ENCODE results near the gene AKAP6.

Gene AKAP6

GRCh38 chr14:32808644-32809043 lies 479.5 kb downstream of the AKAP6 start:
- no peak overlapping the region for H3K4me2 ChIP-seq (ENCODE audit: low read length)
- H3K9ac ChIP-seq: no peak overlapping the region
- H3K27ac ChIP-seq: no peak overlapping the region
- TF ChIP-seq, protein P1, sequence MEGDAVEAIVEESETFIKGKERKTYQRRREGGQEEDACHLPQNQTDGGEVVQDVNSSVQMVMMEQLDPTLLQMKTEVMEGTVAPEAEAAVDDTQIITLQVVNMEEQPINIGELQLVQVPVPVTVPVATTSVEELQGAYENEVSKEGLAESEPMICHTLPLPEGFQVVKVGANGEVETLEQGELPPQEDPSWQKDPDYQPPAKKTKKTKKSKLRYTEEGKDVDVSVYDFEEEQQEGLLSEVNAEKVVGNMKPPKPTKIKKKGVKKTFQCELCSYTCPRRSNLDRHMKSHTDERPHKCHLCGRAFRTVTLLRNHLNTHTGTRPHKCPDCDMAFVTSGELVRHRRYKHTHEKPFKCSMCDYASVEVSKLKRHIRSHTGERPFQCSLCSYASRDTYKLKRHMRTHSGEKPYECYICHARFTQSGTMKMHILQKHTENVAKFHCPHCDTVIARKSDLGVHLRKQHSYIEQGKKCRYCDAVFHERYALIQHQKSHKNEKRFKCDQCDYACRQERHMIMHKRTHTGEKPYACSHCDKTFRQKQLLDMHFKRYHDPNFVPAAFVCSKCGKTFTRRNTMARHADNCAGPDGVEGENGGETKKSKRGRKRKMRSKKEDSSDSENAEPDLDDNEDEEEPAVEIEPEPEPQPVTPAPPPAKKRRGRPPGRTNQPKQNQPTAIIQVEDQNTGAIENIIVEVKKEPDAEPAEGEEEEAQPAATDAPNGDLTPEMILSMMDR (IDR thresholded peaks at IDR 0.05): no peak
- H3K27me3 ChIP-seq (ENCODE audit: control insufficient read depth, insufficient read depth, low read length): no peaks in the 10 kb centered on the region
- H3K9me3 ChIP-seq (ENCODE audit: control insufficient read depth, low read length): no peaks in the 10 kb centered on the region
- H3K79me2 ChIP-seq: no peaks in the 10 kb centered on the region
- no peaks in the 10 kb centered on the region for H3K4me1 ChIP-seq
- no peak overlapping the region for H2AFZ ChIP-seq
- no peaks in the 10 kb centered on the region for H3K36me3 ChIP-seq (ENCODE audit: control insufficient read depth, insufficient read depth, low read length)
- H3K4me3 ChIP-seq (ENCODE audit: low read depth, low read length): no peak overlapping the region

DNA sequence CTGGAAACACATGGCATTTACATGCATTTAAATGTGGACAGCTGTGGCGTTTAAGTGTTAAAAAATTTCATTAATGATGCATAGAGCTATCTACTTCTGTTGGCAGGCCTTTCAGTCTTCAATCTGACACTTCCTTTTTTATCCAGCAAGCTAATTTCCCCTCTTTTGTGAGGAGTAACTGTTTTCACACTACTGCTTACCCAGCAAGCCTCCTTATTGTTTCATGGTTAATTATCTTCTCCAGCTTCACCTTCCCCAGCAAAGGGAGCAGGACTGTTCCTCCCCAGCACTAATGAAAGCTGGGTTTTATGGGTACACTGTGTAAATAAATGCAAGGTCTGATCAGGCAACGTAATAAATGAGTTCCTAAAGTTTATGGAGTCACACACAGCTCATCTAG lies 480.2 kb downstream of the AKAP6 start:
- H2AFZ ChIP-seq: no peak overlapping the region
- no peaks in the 10 kb centered on the region for H3K79me2 ChIP-seq
- no peak overlapping the region for H3K4me2 ChIP-seq (ENCODE audit: low read length)
- no peaks in the 10 kb centered on the region for H3K4me1 ChIP-seq
- TF ChIP-seq, protein P1 (IDR thresholded peaks at IDR 0.05): no peak
- H3K36me3 ChIP-seq (ENCODE audit: control insufficient read depth, insufficient read depth, low read length): no peaks in the 10 kb centered on the region
- no peaks in the 10 kb centered on the region for H3K9me3 ChIP-seq (ENCODE audit: control insufficient read depth, low read length)
- no peaks in the 10 kb centered on the region for H3K27me3 ChIP-seq (ENCODE audit: control insufficient read depth, insufficient read depth, low read length)
- H3K27ac ChIP-seq: no peak overlapping the region
- H3K4me3 ChIP-seq (ENCODE audit: low read depth, low read length): no peak overlapping the region
- H3K9ac ChIP-seq: no peak overlapping the region

DNA sequence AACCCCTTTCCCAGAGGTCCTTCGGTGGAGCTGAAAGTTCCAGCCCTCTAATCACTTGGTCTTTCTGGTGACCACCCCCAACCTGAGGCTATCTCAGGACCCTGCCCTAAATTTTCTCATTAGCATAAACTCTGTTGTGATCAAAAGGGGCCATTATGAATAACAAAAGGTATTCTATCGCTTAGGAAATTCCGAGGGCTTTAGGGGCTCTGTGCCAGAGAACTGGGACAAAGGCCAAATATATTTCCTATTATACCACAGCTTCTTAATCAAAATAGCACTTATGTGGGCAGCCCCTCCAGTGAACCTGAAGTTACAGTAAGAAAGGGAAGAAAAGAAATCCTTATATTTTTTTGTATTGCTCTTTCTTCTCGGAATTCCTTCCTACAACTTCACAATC lies 484.3 kb downstream of the AKAP6 start:
- no peaks in the 10 kb centered on the region for H3K27me3 ChIP-seq (ENCODE audit: control insufficient read depth, insufficient read depth, low read length)
- H3K27ac ChIP-seq: no peak overlapping the region
- no peaks in the 10 kb centered on the region for H3K36me3 ChIP-seq (ENCODE audit: control insufficient read depth, insufficient read depth, low read length)
- TF ChIP-seq, protein P1 (IDR thresholded peaks at IDR 0.05): no peak
- H3K79me2 ChIP-seq: no peaks in the 10 kb centered on the region
- H3K9me3 ChIP-seq (ENCODE audit: control insufficient read depth, low read length): no peaks in the 10 kb centered on the region
- no peak overlapping the region for H3K4me2 ChIP-seq (ENCODE audit: low read length)
- H3K4me3 ChIP-seq (ENCODE audit: low read depth, low read length): no peak overlapping the region
- no peak overlapping the region for H2AFZ ChIP-seq
- H3K9ac ChIP-seq: no peak overlapping the region
- no peaks in the 10 kb centered on the region for H3K4me1 ChIP-seq

- Histone ChIP-seq H3K9me3 (ENCODE audit: control insufficient read depth, low read length) (no peaks in the 10 kb centered on the region), H3K27me3 (ENCODE audit: control insufficient read depth, insufficient read depth, low read length) (no peaks in the 10 kb centered on the region), H2AFZ (no peak overlapping the region), H3K79me2 (no peaks in the 10 kb centered on the region), H3K9ac (no peak overlapping the region), H3K4me3 (ENCODE audit: low read depth, low read length) (no peak overlapping the region), H3K36me3 (ENCODE audit: control insufficient read depth, insufficient read depth, low read length) (no peaks in the 10 kb centered on the region), H3K4me1 (no peaks in the 10 kb centered on the region), H3K4me2 (ENCODE audit: low read length) (no peak overlapping the region), H3K27ac (no peak overlapping the region)
- TF ChIP-seq, protein P1 (IDR thresholded peaks at IDR 0.05): no peak
These were observed 485.6 kb downstream of the AKAP6 start for GRCh38 chr14:32814721-32815120.

- no peaks in the 10 kb centered on the region for H3K36me3 ChIP-seq (ENCODE audit: control insufficient read depth, insufficient read depth, low read length)
- H2AFZ ChIP-seq: no peak overlapping the region
- H3K9me3 ChIP-seq (ENCODE audit: control insufficient read depth, low read length): no peaks in the 10 kb centered on the region
- TF ChIP-seq, protein P1 (IDR thresholded peaks at IDR 0.05): no peak
- H3K27me3 ChIP-seq (ENCODE audit: control insufficient read depth, insufficient read depth, low read length): no peaks in the 10 kb centered on the region
- no peaks in the 10 kb centered on the region for H3K4me1 ChIP-seq
- no peak overlapping the region for H3K4me2 ChIP-seq (ENCODE audit: low read length)
- no peak overlapping the region for H3K4me3 ChIP-seq (ENCODE audit: low read depth, low read length)
- H3K9ac ChIP-seq: no peak overlapping the region
- H3K79me2 ChIP-seq: no peaks in the 10 kb centered on the region
- no peak overlapping the region for H3K27ac ChIP-seq
These were observed 487.5 kb downstream of the AKAP6 start for GRCh38 chr14:32816588-32816987.

Measured in parathyroid adenoma (tissue), 2 donors.